Adipose tissue (tissue), 3 donors: Measurements from ENCODE around the gene FBLN7. TPM values are rescaled to one million over a fixed set of nuclear protein-coding genes. Genes with fewer than 3 reads are reported as not detected.
"Not testable (repeated sequence)": the region's sequence is repeated elsewhere in the genome, so short reads cannot be mapped to it uniquely, and the experiment has no call there.

ENCODE experiments used
- H3K27ac ChIP-seq: one replicate; pipeline ENCODE4 v1.5.1; 2013; ENCODE audit warnings: low read depth, low read length
- WGBS, 3 donors: extraction: QIAGEN DNeasy Blood & Tissue Kit; methylation state at CpG; one replicate each; pipeline ENCODE4 v1.1.7; 2013; 5-methylcytosine and 5-hydroxymethylcytosine counted together
- polyA plus RNA-seq, 3 donors: library from polyadenylated mRNA; stranded (reverse); fragments of 200-250 nt; gene quantifications; one replicate each; pipeline ENCODE4 v1.2.3, GENCODE V29; 2013
- donor health status: healthy with polysubstance abuse.
- donor health status: Bipolar disorder and iron deficiency.
- donor health status: healthy.

The FBLN7 gene, protein sequence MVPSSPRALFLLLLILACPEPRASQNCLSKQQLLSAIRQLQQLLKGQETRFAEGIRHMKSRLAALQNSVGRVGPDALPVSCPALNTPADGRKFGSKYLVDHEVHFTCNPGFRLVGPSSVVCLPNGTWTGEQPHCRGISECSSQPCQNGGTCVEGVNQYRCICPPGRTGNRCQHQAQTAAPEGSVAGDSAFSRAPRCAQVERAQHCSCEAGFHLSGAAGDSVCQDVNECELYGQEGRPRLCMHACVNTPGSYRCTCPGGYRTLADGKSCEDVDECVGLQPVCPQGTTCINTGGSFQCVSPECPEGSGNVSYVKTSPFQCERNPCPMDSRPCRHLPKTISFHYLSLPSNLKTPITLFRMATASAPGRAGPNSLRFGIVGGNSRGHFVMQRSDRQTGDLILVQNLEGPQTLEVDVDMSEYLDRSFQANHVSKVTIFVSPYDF
- 1 to 10 TPM in 2 of 3 donors, under 1 TPM in 1; 0.66 to 7.1 (median 1.7) TPM for polyA plus RNA-seq

GRCh38 chr2:112138159-112139032 lies at the start of gene FBLN7:
Gene FBLN7 (plus strand): TSS chr2:112138385. CDS start chr2:112138656, 271 bp downstream.
- no peak within 1 kb of the TSS for H3K27ac ChIP-seq
- WGBS, 3 donors = 1% methylated on average over 69 to 83 of the region's 84 CpGs

- 70 to 88% (median 71%) methylated on average over 5 of the region's 5 CpGs for WGBS, 3 donors
- no peak overlapping the region for H3K27ac ChIP-seq
Measured at GRCh38 chr2:112089375-112089774, 48.8 kb upstream of the FBLN7 start.

GRCh38 chr2:112092286-112093041 lies 45.7 kb upstream of the FBLN7 start:
- no peak overlapping the region for H3K27ac ChIP-seq
- 89 to 91% (median 90%) methylated on average over 6 of the region's 6 CpGs for WGBS, 3 donors

DNA sequence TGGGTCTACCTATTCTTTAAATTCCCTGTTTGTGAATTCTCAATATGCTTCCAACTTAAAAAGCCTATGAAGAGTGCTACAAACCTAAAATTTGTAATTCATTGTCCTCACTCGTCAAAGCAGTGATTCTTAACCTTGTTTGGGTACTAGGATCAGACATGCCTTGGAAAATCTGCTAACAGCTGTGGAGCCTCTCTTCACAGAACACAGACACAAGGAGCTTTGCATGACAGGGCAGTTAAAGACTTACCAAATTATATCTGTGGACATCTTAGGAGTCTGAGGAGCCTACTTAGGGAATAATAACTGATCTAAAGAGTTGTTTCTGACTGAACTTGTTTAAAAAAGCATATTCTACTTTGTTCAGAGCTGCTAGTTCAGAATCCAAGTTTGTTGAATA lies 45.0 kb upstream of the FBLN7 start:
- WGBS, 3 donors = 81 to 92% (median 88%) methylated on average over 1 of the region's 1 CpG

DNA sequence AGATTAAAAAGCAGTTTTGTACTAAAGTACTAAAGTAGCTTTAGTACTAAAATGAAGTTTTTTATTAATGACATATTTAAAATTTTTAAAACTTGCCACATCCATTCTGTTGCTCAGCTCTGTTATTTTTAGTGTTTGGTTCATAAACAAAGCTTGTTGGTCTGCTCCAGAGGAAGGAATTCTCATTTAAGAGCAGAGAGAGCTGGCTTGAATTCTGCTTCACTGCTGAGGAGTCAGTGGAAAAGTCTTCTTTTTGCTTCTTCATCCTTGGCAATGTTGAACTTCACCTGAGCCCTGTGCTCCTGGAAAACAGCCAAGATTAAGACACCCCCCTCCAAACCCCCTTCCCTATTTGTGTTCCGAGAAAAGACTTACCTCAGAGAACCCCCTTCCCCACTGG lies 42.5 kb upstream of the FBLN7 start:
- WGBS, 3 donors = 78 to 100% (median 95%) methylated on average over 1 of the region's 1 CpG
- H3K27ac ChIP-seq = no peak overlapping the region

More for the DNA sequence above, 45.0 kb upstream of the FBLN7 start:
- H3K27ac ChIP-seq = no peak overlapping the region

- WGBS, 3 donors = 76 to 87% (median 79%) methylated on average over 10 of the region's 10 CpGs
- H3K27ac ChIP-seq = no peak overlapping the region
Measured at GRCh38 chr2:112096098-112096497, 42.1 kb upstream of the FBLN7 start.

DNA sequence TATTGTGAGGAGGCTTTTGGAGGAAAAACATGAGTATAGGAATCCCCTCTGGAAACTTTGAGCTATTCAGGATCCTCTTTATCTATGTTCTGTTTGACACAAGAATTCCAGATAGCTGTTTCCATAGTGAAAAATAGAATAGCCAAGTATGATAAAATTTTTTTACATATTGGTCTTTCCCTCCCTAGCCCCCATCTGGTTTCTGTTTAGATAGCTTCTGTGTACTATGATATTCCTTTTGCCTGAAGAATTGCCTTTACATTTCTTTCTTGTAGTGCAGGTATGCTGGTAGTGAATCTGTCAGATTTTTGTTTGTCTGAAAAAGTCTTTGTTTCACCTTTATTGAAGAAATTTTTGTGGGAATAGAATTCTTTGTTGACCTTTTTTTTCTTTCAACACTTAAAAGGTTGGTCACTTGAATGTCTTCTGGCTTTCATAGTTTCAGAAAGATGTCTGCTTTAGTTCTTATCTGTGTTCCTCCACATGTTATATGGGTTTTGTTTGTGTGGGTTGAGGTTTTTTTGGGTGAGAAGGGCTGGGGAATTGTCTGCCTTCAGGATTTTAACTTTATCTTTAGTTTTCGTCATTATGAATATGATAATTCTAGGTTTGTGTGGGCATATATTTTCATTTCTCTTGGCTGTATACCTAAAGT lies 29.9 kb upstream of the FBLN7 start:
- WGBS, 3 donors = 84 to 94% (median 94%) methylated on average over 1 of the region's 1 CpG
- H3K27ac ChIP-seq = no peak overlapping the region

GRCh38 chr2:112109278-112109677 lies 28.9 kb upstream of the FBLN7 start:
- H3K27ac ChIP-seq = no peak overlapping the region

- 91 to 94% (median 92%) methylated on average over 1 of the region's 1 CpG for WGBS, 3 donors
- no peak overlapping the region for H3K27ac ChIP-seq
Measured at GRCh38 chr2:112110966-112111365, 27.2 kb upstream of the FBLN7 start.

- 94 to 97% (median 97%) methylated on average over 4 of the region's 4 CpGs for WGBS, 3 donors
Measured at GRCh38 chr2:112113354-112113753, 24.8 kb upstream of the FBLN7 start.

GRCh38 chr2:112118148-112118547 lies 20.0 kb upstream of the FBLN7 start:
- H3K27ac ChIP-seq = no peak overlapping the region
- WGBS, 3 donors = 86 to 90% (median 87%) methylated on average over 4 of the region's 4 CpGs

More at GRCh38 chr2:112113354-112113753, 24.8 kb upstream of the FBLN7 start:
- H3K27ac ChIP-seq = not testable (repeated sequence)

- no peak overlapping the region for H3K27ac ChIP-seq
Measured at GRCh38 chr2:112121682-112122254, 16.4 kb upstream of the FBLN7 start.

GRCh38 chr2:112129060-112129459 lies 9.1 kb upstream of the FBLN7 start:
- no peak overlapping the region for H3K27ac ChIP-seq
- 64 to 86% (median 74%) methylated on average over 1 of the region's 1 CpG for WGBS, 3 donors

- H3K27ac ChIP-seq = no peak overlapping the region
Measured at GRCh38 chr2:112133344-112133743, 4.8 kb upstream of the FBLN7 start.

GRCh38 chr2:112134120-112134519 lies 4.1 kb upstream of the FBLN7 start:
- no peak overlapping the region for H3K27ac ChIP-seq
- WGBS, 3 donors = 75 to 88% (median 85%) methylated on average over 4 of the region's 4 CpGs

- WGBS, 3 donors = 84 to 98% (median 96%) methylated on average over 5 of the region's 5 CpGs
- no peak overlapping the region for H3K27ac ChIP-seq
Measured at GRCh38 chr2:112136096-112136495, 2.1 kb upstream of the FBLN7 start.

GRCh38 chr2:112137516-112138158 lies 548 bp upstream of the FBLN7 start:
- no peak overlapping the region for H3K27ac ChIP-seq
- 20 to 31% (median 21%) methylated on average over 15 of the region's 15 CpGs for WGBS, 3 donors
